H9 (cell line): ENCODE data around the gene GLIPR2. TPM values are rescaled to one million over a fixed set of nuclear protein-coding genes. Genes with fewer than 3 reads are reported as not detected.
A peak's percentile ranks its signal among the peaks of the same experiment; 100 is the strongest.

Experiments used
- DNase-seq: peaks from one replicate; pipeline ENCODE4 v3.0.0-alpha.2; 2017
- H2AFZ ChIP-seq: one replicate; pipeline ENCODE4 v1.6.1; 2013; ENCODE audit warnings: mild to moderate bottlenecking, low read length, control low read depth, moderate library complexity
- H2AK5ac ChIP-seq: 2 replicates; pipeline ENCODE4 v1.6.1; 2013; ENCODE audit warnings: low read length, control low read depth, mixed read lengths; ENCODE audit not compliant: insufficient read length
- H2BK120ac ChIP-seq: one replicate; pipeline ENCODE4 v1.6.1; 2013; ENCODE audit warnings: low read depth, mild to moderate bottlenecking, low read length, control low read depth, inconsistent platforms; ENCODE audit not compliant: poor library complexity, severe bottlenecking
- H2BK12ac ChIP-seq: 2 replicates; pipeline ENCODE4 v1.6.1; 2013; ENCODE audit warnings: low read length, control low read depth, mixed read lengths, low read depth; ENCODE audit not compliant: insufficient read length
- H2BK15ac ChIP-seq: 2 replicates; pipeline ENCODE4 v1.6.1; 2013; ENCODE audit warnings: low read depth, low read length, control low read depth
- H2BK20ac ChIP-seq: one replicate; pipeline ENCODE4 v1.6.1; 2013; ENCODE audit warnings: low read depth, mild to moderate bottlenecking, low read length, control low read depth, inconsistent platforms; ENCODE audit not compliant: poor library complexity, severe bottlenecking
- H2BK5ac ChIP-seq: 2 replicates; pipeline ENCODE4 v1.6.1; 2013; ENCODE audit warnings: low read length, control low read depth, mixed read lengths; ENCODE audit not compliant: insufficient read length
- H3K14ac ChIP-seq: 2 replicates; pipeline ENCODE4 v1.6.1; 2013; ENCODE audit warnings: low read length, control low read depth; ENCODE audit not compliant: insufficient read depth
- H3K18ac ChIP-seq: 2 replicates; pipeline ENCODE4 v1.6.1; 2013; ENCODE audit warnings: low read depth, mild to moderate bottlenecking, mixed read lengths, low read length, control low read depth; ENCODE audit not compliant: insufficient read length
- H3K23ac ChIP-seq: 2 replicates; pipeline ENCODE4 v1.6.1; 2013; ENCODE audit warnings: low read length, control low read depth, mixed read lengths, low read depth; ENCODE audit not compliant: insufficient read length
- H3K23me2 ChIP-seq: 2 replicates; pipeline ENCODE4 v1.6.1; 2013; ENCODE audit warnings: low read depth, mild to moderate bottlenecking, mixed read lengths, low read length, control low read depth; ENCODE audit not compliant: insufficient read length, poor library complexity, severe bottlenecking
- H3K27ac ChIP-seq: 2 replicates; pipeline ENCODE4 v1.5.1; 2013; ENCODE audit warnings: low read length, control low read depth, mixed read lengths, low read depth; ENCODE audit not compliant: insufficient read length
- H3K27me3 ChIP-seq: 2 replicates; pipeline ENCODE4 v1.6.1; 2013; ENCODE audit warnings: low read length, control low read depth, inconsistent platforms; ENCODE audit not compliant: insufficient read depth
- H3K4ac ChIP-seq: 2 replicates; pipeline ENCODE4 v1.6.1; 2013; ENCODE audit warnings: low read depth, mild to moderate bottlenecking, control low read depth, inconsistent platforms, low read length, moderate library complexity
- H3K4me1 ChIP-seq: 2 replicates; pipeline ENCODE4 v1.6.1; 2013; ENCODE audit warnings: low read length, control low read depth, inconsistent platforms; ENCODE audit not compliant: insufficient read depth
- H3K4me2 ChIP-seq: 2 replicates; pipeline ENCODE4 v1.6.1; 2013; ENCODE audit warnings: low read length, control low read depth, mixed read lengths; ENCODE audit not compliant: insufficient read length, insufficient read depth
- H3K56ac ChIP-seq: 2 replicates; pipeline ENCODE4 v1.6.1; 2013; ENCODE audit warnings: low read depth, mild to moderate bottlenecking, mixed read lengths, low read length, control low read depth; ENCODE audit not compliant: insufficient read length
- H3K79me1 ChIP-seq: 2 replicates; pipeline ENCODE4 v1.6.1; 2013; ENCODE audit warnings: low read depth, mild to moderate bottlenecking, moderate library complexity, low read length, control low read depth, inconsistent platforms; ENCODE audit not compliant: insufficient read depth, poor library complexity, severe bottlenecking
- H3K79me2 ChIP-seq: 2 replicates; pipeline ENCODE4 v1.6.1; 2013; ENCODE audit warnings: low read length, control low read depth, inconsistent platforms; ENCODE audit not compliant: insufficient read depth
- H3K9ac ChIP-seq: 2 replicates; pipeline ENCODE4 v1.6.1; 2013; ENCODE audit warnings: low read length, control low read depth, mixed read lengths; ENCODE audit not compliant: insufficient read length; ENCODE audit errors: extremely low read depth
- H3K9me3 ChIP-seq: one replicate; pipeline ENCODE4 v1.6.1; 2013; ENCODE audit warnings: low read depth, low read length, inconsistent platforms; ENCODE audit not compliant: control insufficient read depth
- H3T11ph ChIP-seq: one replicate; pipeline ENCODE4 v1.6.1; 2013; ENCODE audit warnings: mild to moderate bottlenecking, low read length, control low read depth, inconsistent platforms
- H4K20me1 ChIP-seq: one replicate; pipeline ENCODE4 v1.6.1; 2013; ENCODE audit not compliant: control insufficient read depth, insufficient read length, insufficient read depth
- H4K5ac ChIP-seq: 2 replicates; pipeline ENCODE4 v1.6.1; 2013; ENCODE audit warnings: low read depth, mild to moderate bottlenecking, mixed read lengths, low read length, control low read depth; ENCODE audit not compliant: insufficient read length
- H4K8ac ChIP-seq: replicated peaks from 2 replicates; pipeline ENCODE4 v1.6.1; 2013; ENCODE audit warnings: low read length, control low read depth, mixed read lengths, low read depth; ENCODE audit not compliant: insufficient read length
- H4K91ac ChIP-seq: 2 replicates; pipeline ENCODE4 v1.6.1; 2013; ENCODE audit warnings: low read depth, mild to moderate bottlenecking, moderate library complexity, mixed read lengths, low read length, control low read depth; ENCODE audit not compliant: insufficient read length
- H3K27ac Mint-ChIP-seq, 3 experiments: 2 replicates in 2 of 3; 3 replicates in 1 of 3; pipeline ENCODE4 v1.8.0; 2020 to 2021; ENCODE audit warnings: mixed read lengths in 3 of 3, mild to moderate bottlenecking in 1 of 3, moderate library complexity in 1 of 3
- H3K27me3 Mint-ChIP-seq: 2 replicates; pipeline ENCODE4 v1.8.0; 2021; ENCODE audit warnings: low read depth, mild to moderate bottlenecking, moderate library complexity, mixed read lengths
- H3K36me3 Mint-ChIP-seq, 3 experiments: 2 replicates in 2 of 3; 3 replicates in 1 of 3; pipeline ENCODE4 v1.8.0; 2020 to 2021; ENCODE audit warnings: low read depth in 3 of 3, mixed read lengths in 3 of 3; ENCODE audit not compliant: insufficient read depth in 1 of 3
- H3K4me1 Mint-ChIP-seq, 2 experiments: 2 replicates each; pipeline ENCODE4 v1.8.0; 2020; ENCODE audit warnings: mixed read lengths in 2 of 2
- H3K4me3 Mint-ChIP-seq, 2 experiments: 2 replicates in 1 of 2; 3 replicates in 1 of 2; pipeline ENCODE4 v1.8.0; 2020 to 2021; ENCODE audit warnings: mild to moderate bottlenecking in 2 of 2, mixed read lengths in 2 of 2, moderate library complexity in 1 of 2
- H3K9me3 Mint-ChIP-seq, 2 experiments: 2 replicates in 1 of 2; 3 replicates in 1 of 2; pipeline ENCODE4 v1.8.0; 2020; ENCODE audit warnings: mild to moderate bottlenecking in 2 of 2, mixed read lengths in 2 of 2, moderate library complexity in 1 of 2
- CTCF ChIP-seq: fragments of 200-600 bp; sonication (generic); conservative IDR thresholded peaks from 3 replicates; pipeline ENCODE4 v1.8.0; 2021; ENCODE audit warnings: antibody characterized with exemption, mild to moderate bottlenecking
- WGBS: extraction: QIAGEN DNeasy Blood & Tissue Kit; methylation state at CpG from one replicate; pipeline ENCODE4 v1.1.7; 2013; ENCODE audit warnings: missing lambda C conversion rate, low lambda C conversion rate, mixed read lengths; ENCODE audit not compliant: insufficient read length; ENCODE audit errors: extremely low coverage; 5-methylcytosine and 5-hydroxymethylcytosine counted together
- total RNA-seq: library from RNA; stranded (reverse); gene quantifications from 2 replicates; pipeline ENCODE4 v1.2.1, GENCODE V29; 2021

The GLIPR2 gene
- total RNA-seq, 1 experiment from 2014 or later: 10.0 TPM

- H3K27ac ChIP-seq: no peak overlapping the region
- H2AFZ ChIP-seq: no peak overlapping the region
- no peak overlapping the region for H3K18ac ChIP-seq
- no peak overlapping the region for H4K91ac ChIP-seq
- H3K4me1 Mint-ChIP-seq: no peaks in the 10 kb centered on the region
- H3K79me1 ChIP-seq: no peaks in the 10 kb centered on the region
- no peak overlapping the region for H2BK20ac ChIP-seq
- H3K27ac Mint-ChIP-seq: peak overlapping the region in 2 of 3 experiments; percentile 26 to 54; a peak in 3 of 7 replicates
- no peak overlapping the region for H2AK5ac ChIP-seq
- H3K4me3 Mint-ChIP-seq: no peak overlapping the region
- H3K27me3 ChIP-seq: no peaks in the 10 kb centered on the region
- H4K5ac ChIP-seq: no peak overlapping the region
- WGBS: no CpG with 5 or more reads among the region's 1 CpG
- H3K4me1 ChIP-seq: no peaks in the 10 kb centered on the region
- H3K27me3 Mint-ChIP-seq: no peaks in the 10 kb centered on the region
- no peaks in the 10 kb centered on the region for H3K9me3 Mint-ChIP-seq
- no peak overlapping the region for H2BK5ac ChIP-seq
- no peak for DNase-seq
- H2BK12ac ChIP-seq: no peak overlapping the region
- no peaks in the 10 kb centered on the region for H3K9me3 ChIP-seq
- H3K79me2 ChIP-seq: peaks cover 9% of the 10 kb centered on the region; the same call in 1 of the 2 replicates
- H3K9ac ChIP-seq: no peak overlapping the region
- H3K4me2 ChIP-seq: no peak overlapping the region
- no peak overlapping the region for H3K56ac ChIP-seq
- no peak overlapping the region for H3T11ph ChIP-seq
- H2BK120ac ChIP-seq: no peak overlapping the region
- no peaks in the 10 kb centered on the region for H3K23me2 ChIP-seq
- H3K4ac ChIP-seq: no peak overlapping the region
- no peaks in the 10 kb centered on the region for H4K20me1 ChIP-seq
- H2BK15ac ChIP-seq: no peak overlapping the region
- no peak overlapping the region for H4K8ac ChIP-seq
- no peak overlapping the region for H3K14ac ChIP-seq
- peaks cover 69 to 98% (median 90%) of the 10 kb centered on the region in 3 experiments; a peak in 6 of 7 replicates for H3K36me3 Mint-ChIP-seq
- no peak overlapping the region for H3K23ac ChIP-seq
- TF ChIP-seq CTCF: no peak
Observed at GRCh38 chr9:36207546-36208012, 71.0 kb downstream of the GLIPR2 start.
